NT2/D1 (cell line): ENCODE data around the gene GFER.

Source experiments
- YY1 ChIP-seq: IDR thresholded peaks from 2 replicates; pipeline ENCODE4 v1.6.1; 2011; ENCODE audit not compliant: insufficient read length, insufficient read depth
- ZNF274 ChIP-seq: IDR thresholded peaks from 2 replicates; pipeline ENCODE4 v1.6.1; 2011; ENCODE audit warnings: mild to moderate bottlenecking, low read depth, low read length

GRCh38 chr16:2019921-2020831 is 36.2 kb downstream of the GFER start:
- no peak for TF ChIP-seq YY1
- TF ChIP-seq ZNF274: no peak
